ENCODE measurements around the gene VN1R4.
"Not testable (repeated sequence)": the region's sequence is repeated elsewhere in the genome, so short reads cannot be mapped to it uniquely, and the experiment has no call there.

Gene VN1R4

DNA sequence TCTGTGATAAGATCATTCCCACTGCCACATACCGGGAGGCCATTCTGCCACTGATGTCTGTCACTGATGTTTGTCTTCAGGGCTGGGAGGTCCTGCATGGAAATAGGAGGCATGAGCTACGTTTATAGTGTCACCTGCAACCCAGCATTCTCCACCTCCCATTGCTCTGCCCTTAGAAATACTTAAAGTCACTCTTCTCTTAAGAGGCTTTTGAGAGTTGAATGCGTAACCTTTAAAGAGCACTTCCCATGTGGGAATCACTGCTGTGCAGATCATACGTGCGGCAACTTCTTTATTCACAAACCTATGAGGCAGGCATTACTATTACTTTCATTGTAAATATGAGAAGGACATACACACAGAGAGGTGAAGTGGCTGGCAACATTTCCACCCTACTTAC, at the start of gene VN1R4:
TSS of gene VN1R4 (minus strand) at position 101 of the 400 bp plus-strand sequence. CDS start at position 43, 58 bp downstream.
- DNase-seq (ENCODE audit: low spot score): not testable (repeated sequence)

DNA sequence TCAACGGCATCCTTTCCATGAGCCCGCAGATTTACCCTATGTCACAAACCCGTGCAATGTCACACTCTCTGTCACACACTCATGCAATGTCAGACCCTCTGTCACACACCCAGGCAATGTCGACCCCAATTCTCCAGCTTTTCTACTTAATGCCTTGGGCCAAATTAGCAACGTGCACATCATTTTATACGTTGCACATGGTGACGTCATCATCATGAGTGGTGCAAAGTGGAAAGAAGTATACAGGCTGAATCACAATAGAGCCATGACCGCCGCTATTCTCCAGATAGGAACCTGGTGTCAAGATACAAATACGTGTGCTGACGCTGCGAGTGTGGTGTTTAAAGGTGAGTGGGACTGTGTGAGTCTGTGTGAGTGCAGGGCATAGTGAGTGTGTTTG, 44.4 kb upstream of the VN1R4 start:
- DNase-seq (ENCODE audit: low spot score): no peak

- DNase-seq (ENCODE audit: low spot score): no peak
Measured at GRCh38 chr19:53311044-53311443, 43.5 kb upstream of the VN1R4 start.

DNA sequence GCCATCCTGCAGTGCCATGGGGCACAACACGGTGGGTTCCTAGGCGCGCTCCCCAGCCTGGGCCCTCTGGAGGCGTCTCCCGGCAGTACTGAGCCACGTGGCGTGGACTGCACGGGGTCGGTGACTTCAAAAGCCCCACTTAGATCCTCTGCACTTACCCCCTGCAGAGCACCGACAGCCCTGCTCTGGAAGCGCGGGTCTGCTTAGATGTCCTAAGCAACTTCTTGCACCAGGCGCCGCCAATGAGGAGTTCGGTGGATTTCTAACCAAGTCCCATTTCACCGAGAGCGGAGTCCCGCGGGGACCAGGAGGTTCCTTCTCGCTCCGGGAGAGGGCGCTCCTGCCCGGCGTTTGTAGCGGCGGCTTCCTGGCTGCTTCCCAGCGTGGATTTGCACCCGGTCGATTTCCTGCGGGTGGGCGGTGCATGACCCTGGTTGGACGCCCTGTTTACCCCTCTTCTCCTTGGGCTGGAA, 40.9 kb upstream of the VN1R4 start:
- DNase-seq (ENCODE audit: low spot score): no peak

GRCh38 chr19:53301341-53301740, 33.8 kb upstream of the VN1R4 start:
- not testable (repeated sequence) for DNase-seq (ENCODE audit: low spot score)

GRCh38 chr19:53294786-53295441, 27.4 kb upstream of the VN1R4 start:
- no peak for DNase-seq (ENCODE audit: low spot score)

GRCh38 chr19:53290758-53291549, 23.4 kb upstream of the VN1R4 start:
- no peak for DNase-seq (ENCODE audit: low spot score)

- no peak for DNase-seq (ENCODE audit: low spot score)
Measured at GRCh38 chr19:53285087-53285486, 17.6 kb upstream of the VN1R4 start.

GRCh38 chr19:53281947-53282346, 14.4 kb upstream of the VN1R4 start:
- not testable (repeated sequence) for DNase-seq (ENCODE audit: low spot score)

- DNase-seq (ENCODE audit: low spot score): no peak
Measured at GRCh38 chr19:53275480-53275879, 8.0 kb upstream of the VN1R4 start.

- DNase-seq (ENCODE audit: low spot score): no peak
Measured at GRCh38 chr19:53272044-53272443, 4.5 kb upstream of the VN1R4 start.

DNA sequence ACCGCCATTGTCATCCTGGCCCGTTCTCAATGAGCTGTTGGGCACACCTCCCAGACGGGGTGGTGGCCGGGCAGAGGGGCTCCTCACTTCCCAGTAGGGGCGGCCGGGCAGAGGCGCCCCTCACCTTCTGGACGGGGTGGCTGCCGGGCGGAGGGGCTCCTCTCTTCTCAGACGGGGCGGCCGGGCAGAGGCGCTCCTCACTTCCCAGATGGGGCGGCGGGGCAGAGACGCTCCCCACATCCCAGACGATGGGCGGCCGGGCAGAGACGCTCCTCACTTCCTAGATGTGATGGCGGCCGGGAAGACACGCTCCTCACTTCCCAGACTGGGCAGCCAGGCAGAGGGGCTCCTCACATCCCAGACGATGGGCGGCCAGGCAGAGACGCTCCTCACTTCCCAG, 2.3 kb upstream of the VN1R4 start:
- not testable (repeated sequence) for DNase-seq (ENCODE audit: low spot score)

DNA sequence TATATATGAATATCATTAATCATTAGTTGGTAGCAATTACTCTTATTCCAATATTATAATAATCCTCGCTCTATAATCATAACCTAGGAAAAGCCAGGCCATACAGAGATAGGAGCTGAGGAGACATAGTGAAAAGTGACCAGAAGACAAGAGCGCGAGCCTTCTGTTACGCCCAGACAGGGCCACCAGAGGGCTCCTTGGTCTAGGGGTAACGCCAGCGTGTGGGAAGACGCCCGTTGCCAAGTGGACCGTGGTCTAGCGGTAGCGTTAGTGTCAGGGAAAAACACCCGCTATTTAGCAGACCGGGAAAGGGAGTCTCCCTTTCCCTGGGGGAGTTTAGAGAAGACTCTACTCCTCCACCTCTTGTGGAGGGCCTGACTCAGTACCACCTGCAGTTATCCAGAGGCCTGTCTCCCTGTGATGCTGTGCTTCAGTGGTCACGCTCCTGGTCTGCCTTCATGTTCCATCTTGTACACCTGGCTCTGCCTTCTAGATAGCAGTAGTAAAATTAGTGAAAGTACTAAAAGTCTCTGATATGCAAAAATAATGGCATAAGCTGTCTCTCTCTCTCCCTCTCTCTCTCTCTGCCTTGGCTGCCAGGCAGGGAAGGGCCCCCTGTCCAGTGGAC, 9.7 kb downstream of the VN1R4 start, which contains the start of gene VN1R2:
TSS of gene VN1R2 (plus strand) at position 578 of the 628 bp plus-strand sequence. CDS start 84 bp downstream, outside the sequence.
- not testable (repeated sequence) for DNase-seq (ENCODE audit: low spot score)

- peak; percentile 79 for DNase-seq (ENCODE audit: low spot score)
Measured at GRCh38 chr19:53254411-53255341, 12.8 kb downstream of the VN1R4 start, which contains the start of gene ZNF677. Gene ZNF677, minus strand, starts transcription at chr19:53254873. Its CDS starts 3,323 bp downstream, at chr19:53251550.

GRCh38 chr19:53246498-53246897, 21.0 kb downstream of the VN1R4 start:
- DNase-seq (ENCODE audit: low spot score): no peak

- DNase-seq (ENCODE audit: low spot score): no peak
Measured at GRCh38 chr19:53237114-53237777, 30.3 kb downstream of the VN1R4 start.

DNA sequence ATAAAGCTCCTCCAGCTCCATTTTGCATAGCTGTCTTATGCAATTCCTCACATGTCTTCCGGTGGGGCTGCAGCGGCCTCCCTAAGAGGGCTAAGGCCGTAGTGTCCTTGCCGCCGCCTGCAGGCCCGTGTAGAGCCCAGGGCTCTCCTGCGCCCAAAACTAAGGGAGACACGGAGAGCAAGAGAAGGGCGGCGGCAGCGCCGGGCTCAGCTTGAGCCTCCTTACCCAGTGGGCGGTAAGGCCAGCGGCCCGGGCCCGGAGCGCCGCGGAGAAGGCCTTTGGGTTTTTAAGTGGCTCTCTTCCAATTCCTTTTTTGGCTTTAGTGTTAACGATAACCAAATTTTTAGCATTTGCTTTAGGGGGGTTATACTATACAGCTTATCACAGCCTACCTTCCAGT, 42.9 kb downstream of the VN1R4 start:
- DNase-seq (ENCODE audit: low spot score): no peak

GRCh38 chr19:53222716-53223115, 44.8 kb downstream of the VN1R4 start:
- not testable (repeated sequence) for DNase-seq (ENCODE audit: low spot score)
